ENCODE data around the gene MSH3. TPM values are rescaled to one million over a fixed set of nuclear protein-coding genes. Genes with fewer than 3 reads are reported as not detected.

Gene MSH3
- total RNA-seq, 1 donor from 2014 or later: 15.4 TPM

- Mint-ChIP-seq H3K27ac (ENCODE audit: unreplicated experiment) (no peak overlapping the region), H3K9me3 (ENCODE audit: unreplicated experiment) (peaks cover 5% of the 10 kb centered on the region), H3K36me3 (ENCODE audit: low read depth, unreplicated experiment) (no peaks in the 10 kb centered on the region), H3K4me1 (ENCODE audit: low read depth, unreplicated experiment) (peaks cover 7% of the 10 kb centered on the region), H3K27me3 (ENCODE audit: low read depth, unreplicated experiment) (no peaks in the 10 kb centered on the region), H3K4me3 (ENCODE audit: unreplicated experiment) (no peak overlapping the region)
- FAIRE-seq (no peak), DNase-seq (ENCODE audit: low read depth) (no peak)
- no peak overlapping the region for H3K27ac ChIP-seq (ENCODE audit: low read depth, low read length)
- no peaks in the 10 kb centered on the region for H3K36me3 ChIP-seq (ENCODE audit: insufficient read depth, low read length)
- H3K9ac ChIP-seq (ENCODE audit: low read length): no peak overlapping the region
- no peak for TF ChIP-seq EZH2 (IDR thresholded peaks at IDR 0.05; ENCODE audit: insufficient read depth, low read length)
- TF ChIP-seq CTCF (IDR thresholded peaks at IDR 0.05; ENCODE audit: insufficient read depth, low read depth, low read length): no peak
- H3K4me3 ChIP-seq (ENCODE audit: insufficient read depth, low read depth, low read length): no peak overlapping the region
- no peaks in the 10 kb centered on the region for H3K79me2 ChIP-seq (ENCODE audit: insufficient read depth, low read length)
- no peaks in the 10 kb centered on the region for H4K20me1 ChIP-seq (ENCODE audit: insufficient read depth, low read length)
- H3K4me2 ChIP-seq (ENCODE audit: low read length): peak overlapping the region; percentile 50
- H3K27me3 ChIP-seq (ENCODE audit: insufficient read depth, low read length): no peaks in the 10 kb centered on the region
- no peaks in the 10 kb centered on the region for H3K9me3 ChIP-seq (ENCODE audit: insufficient read depth, low read depth, low read length)
- H3K4me1 ChIP-seq (ENCODE audit: insufficient read depth, low read length): peaks cover 1% of the 10 kb centered on the region
- H2AFZ ChIP-seq (ENCODE audit: low read depth, low read length): no peak overlapping the region
These were observed 39.1 kb upstream of the MSH3 start for GRCh38 chr5:80615266-80615914.

- Histone ChIP-seq H3K4me3 (ENCODE audit: insufficient read depth, low read depth, low read length) (no peak overlapping the region), H3K36me3 (ENCODE audit: insufficient read depth, low read length) (no peaks in the 10 kb centered on the region), H3K27ac (ENCODE audit: low read depth, low read length) (no peak overlapping the region), H3K79me2 (ENCODE audit: insufficient read depth, low read length) (no peaks in the 10 kb centered on the region), H3K9ac (ENCODE audit: low read length) (no peak overlapping the region), H3K4me1 (ENCODE audit: insufficient read depth, low read length) (peaks cover 4% of the 10 kb centered on the region), H3K27me3 (ENCODE audit: insufficient read depth, low read length) (no peaks in the 10 kb centered on the region), H4K20me1 (ENCODE audit: insufficient read depth, low read length) (no peaks in the 10 kb centered on the region), H2AFZ (ENCODE audit: low read depth, low read length) (no peak overlapping the region), H3K9me3 (ENCODE audit: insufficient read depth, low read depth, low read length) (no peaks in the 10 kb centered on the region), H3K4me2 (ENCODE audit: low read length) (no peak overlapping the region)
- Mint-ChIP-seq H3K4me1 (ENCODE audit: low read depth, unreplicated experiment) (peaks cover 12% of the 10 kb centered on the region), H3K27me3 (ENCODE audit: low read depth, unreplicated experiment) (no peaks in the 10 kb centered on the region), H3K36me3 (ENCODE audit: low read depth, unreplicated experiment) (no peaks in the 10 kb centered on the region), H3K9me3 (ENCODE audit: unreplicated experiment) (no peaks in the 10 kb centered on the region), H3K4me3 (ENCODE audit: unreplicated experiment) (no peak overlapping the region), H3K27ac (ENCODE audit: unreplicated experiment) (no peak overlapping the region)
- TF ChIP-seq EZH2 (IDR thresholded peaks at IDR 0.05; ENCODE audit: insufficient read depth, low read length) (no peak), CTCF (IDR thresholded peaks at IDR 0.05; ENCODE audit: insufficient read depth, low read depth, low read length) (no peak)
- no peak for FAIRE-seq
- DNase-seq (ENCODE audit: low read depth): no peak
These were observed 36.0 kb upstream of the MSH3 start for GRCh38 chr5:80618438-80618837.

- no peak for FAIRE-seq
- no peaks in the 10 kb centered on the region for H3K9me3 ChIP-seq (ENCODE audit: insufficient read depth, low read depth, low read length)
- H3K36me3 ChIP-seq (ENCODE audit: insufficient read depth, low read length): no peaks in the 10 kb centered on the region
- Mint-ChIP-seq H3K27ac (ENCODE audit: unreplicated experiment) (peak overlapping the region; percentile 44), H3K36me3 (ENCODE audit: low read depth, unreplicated experiment) (no peaks in the 10 kb centered on the region), H3K4me1 (ENCODE audit: low read depth, unreplicated experiment) (peaks cover 12% of the 10 kb centered on the region), H3K27me3 (ENCODE audit: low read depth, unreplicated experiment) (no peaks in the 10 kb centered on the region), H3K4me3 (ENCODE audit: unreplicated experiment) (no peak overlapping the region), H3K9me3 (ENCODE audit: unreplicated experiment) (no peaks in the 10 kb centered on the region)
- no peaks in the 10 kb centered on the region for H3K79me2 ChIP-seq (ENCODE audit: insufficient read depth, low read length)
- H3K9ac ChIP-seq (ENCODE audit: low read length): no peak overlapping the region
- TF ChIP-seq EZH2 (IDR thresholded peaks at IDR 0.05; ENCODE audit: insufficient read depth, low read length) (no peak), CTCF (IDR thresholded peaks at IDR 0.05; ENCODE audit: insufficient read depth, low read depth, low read length) (no peak)
- H3K4me2 ChIP-seq (ENCODE audit: low read length): no peak overlapping the region
- no peak overlapping the region for H2AFZ ChIP-seq (ENCODE audit: low read depth, low read length)
- no peak for DNase-seq (ENCODE audit: low read depth)
- no peaks in the 10 kb centered on the region for H3K27me3 ChIP-seq (ENCODE audit: insufficient read depth, low read length)
- H3K27ac ChIP-seq (ENCODE audit: low read depth, low read length): no peak overlapping the region
- no peaks in the 10 kb centered on the region for H4K20me1 ChIP-seq (ENCODE audit: insufficient read depth, low read length)
- peaks cover 4% of the 10 kb centered on the region for H3K4me1 ChIP-seq (ENCODE audit: insufficient read depth, low read length)
- no peak overlapping the region for H3K4me3 ChIP-seq (ENCODE audit: insufficient read depth, low read depth, low read length)
These were observed 35.4 kb upstream of the MSH3 start for GRCh38 chr5:80619086-80619485.
